Coronary artery (tissue), 2 donors: ENCODE measurements around the gene SMG6.

Experiments
- DNase-seq: peaks from one replicate; pipeline ENCODE4 v3.0.0-alpha.2; 2017; ENCODE audit warnings: low spot score
- H3K27ac ChIP-seq, 2 donors: fragments of 200-600 bp; sonication (generic); one replicate each; pipeline ENCODE4 v1.5.1; 2016 to 2019
- H3K4me3 ChIP-seq: fragments of 200-600 bp; sonication (generic); 2 replicates; pipeline ENCODE4 v1.5.1; 2016; ENCODE audit warnings: mild to moderate bottlenecking, moderate library complexity
- TF ChIP-seq, protein P1 (sequence below): fragments of 200-600 bp; sonication (generic); IDR thresholded peaks from one replicate; pipeline ENCODE4 v1.5.1; 2019; ENCODE audit warnings: antibody characterized with exemption

The SMG6 gene

DNA sequence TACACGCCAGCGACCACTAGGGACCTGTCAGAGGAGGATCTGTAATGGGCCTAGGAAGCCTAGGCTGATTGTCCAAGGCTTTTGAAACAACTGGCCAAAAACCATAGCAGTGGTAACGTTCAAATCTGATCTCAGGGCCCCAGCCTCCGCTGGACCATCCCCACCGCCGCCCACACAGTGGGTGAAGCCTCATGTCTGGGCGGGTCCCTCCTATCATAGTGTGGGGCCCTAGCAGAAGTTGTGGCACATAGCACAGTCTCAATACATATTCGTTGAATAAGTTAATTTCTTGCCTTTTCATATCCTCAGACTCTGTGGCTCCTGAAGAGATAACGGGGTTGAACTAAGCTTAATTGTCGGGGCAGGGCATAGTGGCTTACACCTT is 272.8 kb downstream of the SMG6 start:
- TF ChIP-seq, protein P1, sequence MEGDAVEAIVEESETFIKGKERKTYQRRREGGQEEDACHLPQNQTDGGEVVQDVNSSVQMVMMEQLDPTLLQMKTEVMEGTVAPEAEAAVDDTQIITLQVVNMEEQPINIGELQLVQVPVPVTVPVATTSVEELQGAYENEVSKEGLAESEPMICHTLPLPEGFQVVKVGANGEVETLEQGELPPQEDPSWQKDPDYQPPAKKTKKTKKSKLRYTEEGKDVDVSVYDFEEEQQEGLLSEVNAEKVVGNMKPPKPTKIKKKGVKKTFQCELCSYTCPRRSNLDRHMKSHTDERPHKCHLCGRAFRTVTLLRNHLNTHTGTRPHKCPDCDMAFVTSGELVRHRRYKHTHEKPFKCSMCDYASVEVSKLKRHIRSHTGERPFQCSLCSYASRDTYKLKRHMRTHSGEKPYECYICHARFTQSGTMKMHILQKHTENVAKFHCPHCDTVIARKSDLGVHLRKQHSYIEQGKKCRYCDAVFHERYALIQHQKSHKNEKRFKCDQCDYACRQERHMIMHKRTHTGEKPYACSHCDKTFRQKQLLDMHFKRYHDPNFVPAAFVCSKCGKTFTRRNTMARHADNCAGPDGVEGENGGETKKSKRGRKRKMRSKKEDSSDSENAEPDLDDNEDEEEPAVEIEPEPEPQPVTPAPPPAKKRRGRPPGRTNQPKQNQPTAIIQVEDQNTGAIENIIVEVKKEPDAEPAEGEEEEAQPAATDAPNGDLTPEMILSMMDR: no peak
- no peak for DNase-seq
- Histone ChIP-seq H3K4me3 (peak overlapping the region; percentile 93), H3K27ac (peak overlapping the region in 1 of 2 donors; percentile 63)

DNA sequence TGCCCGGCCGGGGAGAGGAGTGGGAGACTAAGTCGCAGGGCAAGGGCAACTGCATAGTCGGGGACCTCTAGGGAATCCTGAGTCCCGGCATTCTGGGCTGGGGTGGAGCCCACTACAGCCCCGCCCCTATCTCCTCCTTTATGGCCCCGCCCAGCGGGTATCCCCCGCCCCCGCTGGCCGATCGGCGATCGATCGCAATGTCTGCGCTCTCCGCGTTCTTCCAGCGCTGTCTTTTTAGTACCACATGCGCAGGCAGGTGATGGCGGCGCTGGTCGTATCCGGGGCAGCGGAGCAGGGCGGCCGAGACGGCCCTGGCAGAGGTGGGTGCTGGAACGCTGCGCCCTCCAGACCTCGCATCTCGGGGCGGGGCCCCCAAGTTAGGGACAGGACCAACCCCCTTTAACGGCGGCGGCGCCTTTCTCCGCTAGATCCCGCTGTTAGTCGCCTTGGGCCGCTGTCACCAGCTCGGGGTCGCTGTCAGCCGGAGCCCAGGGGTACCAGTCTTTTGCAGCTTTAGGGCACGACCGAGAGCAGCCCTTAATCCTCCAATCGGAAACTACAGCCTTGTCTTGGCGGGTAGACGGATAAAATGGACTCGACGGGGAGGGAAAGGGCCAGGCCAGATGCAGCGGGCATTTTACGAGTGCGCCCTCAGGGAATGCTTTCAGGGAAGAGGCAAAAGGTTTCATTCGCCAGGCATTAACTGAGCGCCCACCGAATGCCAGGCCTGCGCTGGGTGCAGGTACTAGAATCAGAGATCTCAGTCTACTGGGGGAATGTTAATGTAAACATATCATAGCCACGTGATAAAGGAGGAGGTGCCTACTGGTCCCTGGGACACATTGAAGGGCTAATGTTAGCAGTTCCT is 273.4 kb downstream of the SMG6 start, which contains the start of gene DPH1:
DPH1 (plus strand) TSS at position 243 of the 868 bp plus-strand sequence; CDS start at position 260, 17 bp downstream.
- Histone ChIP-seq H3K27ac (peak within 1 kb of the TSS; percentile 11 to 63), H3K4me3 (peak within 1 kb of the TSS; percentile 93)
- TF ChIP-seq, protein P1: no peak
- no peak for DNase-seq

DNA sequence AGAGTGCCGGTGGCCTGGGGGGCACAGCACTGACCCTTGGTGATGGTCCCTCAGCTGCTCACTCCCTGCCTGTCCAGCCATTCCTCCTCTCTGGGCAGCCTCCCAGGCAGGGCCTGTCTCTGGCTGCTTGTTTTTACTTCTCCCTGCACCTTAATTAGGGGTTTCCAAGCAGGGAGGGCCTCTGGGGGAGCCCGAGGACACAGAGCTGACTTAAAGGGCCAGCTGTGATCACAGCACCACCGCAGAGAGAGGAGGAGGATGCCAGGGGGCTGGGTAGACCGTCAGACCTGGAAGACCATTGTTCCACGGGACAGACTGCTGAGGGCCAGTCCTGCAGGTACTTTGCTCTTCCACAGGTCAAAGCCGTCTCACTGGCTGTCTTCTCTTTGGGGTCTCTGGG is 274.8 kb downstream of the SMG6 start:
- TF ChIP-seq, protein P1: no peak
- H3K4me3 ChIP-seq: no peak overlapping the region
- DNase-seq: no peak
- H3K27ac ChIP-seq: no peak overlapping the region

DNA sequence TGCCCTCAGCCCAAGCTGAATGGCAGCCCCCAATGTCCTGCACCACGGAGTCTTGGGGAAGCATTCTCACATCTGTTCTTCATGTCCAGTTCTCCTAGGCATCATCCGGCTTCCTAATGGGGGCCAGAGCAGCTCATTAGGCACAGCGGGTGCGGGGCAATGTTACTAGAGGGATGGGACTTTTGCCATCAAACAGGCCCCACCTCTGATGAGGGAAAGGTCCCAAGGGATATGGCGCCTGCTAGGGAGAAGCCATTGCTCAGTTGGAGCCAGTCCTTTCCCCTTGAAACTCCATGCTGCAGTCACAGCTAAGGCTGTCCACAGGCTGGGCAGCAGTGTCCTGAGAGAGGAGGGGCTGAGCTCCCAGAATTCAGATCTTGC is 275.4 kb downstream of the SMG6 start:
- DNase-seq: no peak
- no peak overlapping the region for H3K4me3 ChIP-seq
- TF ChIP-seq, protein P1: no peak
- no peak overlapping the region for H3K27ac ChIP-seq

DNA sequence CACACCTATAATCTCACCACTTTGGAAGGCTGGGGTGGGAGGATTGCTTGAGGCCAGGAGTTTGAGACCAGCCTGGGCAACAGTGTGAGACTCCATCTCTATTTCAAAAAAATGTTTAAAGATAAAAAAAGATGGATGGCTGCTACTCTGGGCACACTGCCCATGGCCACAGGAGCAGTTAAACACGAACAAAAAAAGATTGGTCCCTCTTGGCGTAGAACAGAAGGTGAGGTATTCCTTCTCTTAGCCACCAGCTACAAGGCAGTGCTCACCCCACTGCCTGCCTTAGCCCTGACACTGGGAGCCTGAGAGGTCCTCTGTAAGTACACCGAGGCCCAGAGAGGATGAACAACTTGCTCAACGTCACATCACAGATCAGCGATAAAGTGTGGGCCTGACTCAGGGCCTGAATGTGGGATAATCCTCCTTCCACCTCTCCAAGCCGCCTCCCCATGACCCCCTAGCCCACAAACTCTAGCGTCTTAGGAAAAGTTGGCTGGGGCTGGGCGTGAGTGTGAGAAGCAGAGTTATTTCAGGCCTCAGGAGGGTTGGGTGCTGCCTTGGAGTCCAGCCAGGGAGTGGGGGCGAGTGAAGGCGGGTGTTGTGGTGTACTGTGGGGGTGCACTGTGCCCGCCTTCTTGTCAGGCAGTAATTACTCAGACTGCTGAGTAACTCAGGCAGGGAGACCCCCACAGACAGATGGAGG is 275.9 kb downstream of the SMG6 start:
- Histone ChIP-seq H3K4me3 (no peak overlapping the region), H3K27ac (no peak overlapping the region)
- TF ChIP-seq, protein P1: no peak
- DNase-seq: no peak

GRCh38 chr17:2025622-2026309 is 277.8 kb downstream of the SMG6 start:
- TF ChIP-seq, protein P1: peak; percentile 48
- peak overlapping the region in 1 of 2 donors; percentile 28 for H3K27ac ChIP-seq
- DNase-seq: no peak
- H3K4me3 ChIP-seq: peak overlapping the region; percentile 70
